Measurements from ENCODE around the gene NEDD4. TPM values are rescaled to one million over a fixed set of nuclear protein-coding genes. Genes with fewer than 3 reads are reported as not detected.

Gene NEDD4
- total and polyA plus RNA-seq, 2 of the 4 experiments (the other 2 are of a cell fraction), result 27.4 to 80.7 TPM

DNA sequence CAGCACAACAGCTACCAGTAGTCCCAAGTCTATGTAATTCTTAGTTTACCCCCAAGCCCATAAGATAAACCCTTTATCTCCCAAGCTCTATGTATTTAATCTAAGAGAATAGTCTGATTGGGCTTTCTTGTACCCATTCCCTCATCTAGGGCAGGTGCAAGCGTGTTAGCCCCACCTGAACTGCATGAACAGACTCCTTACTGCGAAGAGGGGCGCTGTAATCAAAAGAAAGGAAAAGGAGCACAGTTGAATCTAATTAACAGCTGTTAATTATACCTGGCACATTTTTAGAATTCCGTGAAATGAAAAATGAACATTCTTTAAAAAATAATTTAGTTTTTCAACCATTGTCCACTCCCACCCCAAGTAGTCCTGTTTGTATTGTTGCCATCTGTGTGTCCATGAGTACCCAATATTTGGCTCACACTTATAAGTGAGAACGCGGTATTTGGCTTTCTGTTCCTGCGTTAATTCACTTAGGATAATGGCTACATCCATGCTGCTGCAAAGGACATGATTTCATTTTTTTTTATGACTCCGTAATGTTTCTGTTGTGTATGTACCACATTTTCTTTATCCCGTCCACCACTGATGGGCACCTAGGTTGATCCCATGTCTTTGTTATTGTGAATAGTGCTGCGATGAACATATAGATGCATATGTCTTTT, 26.5 kb upstream of the NEDD4 start:
- CTCF ChIA-PET, result no interaction called here
- in situ Hi-C loops (cut with MboI; ENCODE audit: low sequenced_read_pairs), result no loop called here

More for the DNA sequence above, 26.5 kb upstream of the NEDD4 start:
- Histone ChIP-seq H4K5ac (ENCODE audit: low read depth, low read length) (no peak overlapping the region), H3K4me2 (ENCODE audit: low read depth, low read length) (no peak overlapping the region), H3K23ac (ENCODE audit: low read depth, low read length) (no peak overlapping the region), H3K4ac (ENCODE audit: low read depth, low read length) (no peak overlapping the region), H3K9me1 (ENCODE audit: insufficient read depth, low read length) (no peaks in the 10 kb centered on the region), H2BK5ac (ENCODE audit: low read depth, low read length, poor library complexity, severe bottlenecking) (no peak overlapping the region), H2AK5ac (ENCODE audit: low read depth, low read length) (no peak overlapping the region), H3K56ac (ENCODE audit: extremely low read depth, insufficient read depth, low read length) (no peak overlapping the region), H4K8ac (ENCODE audit: low read depth in 2 of 2, low read length in 2 of 2) (no peak overlapping the region), H3K14ac (replicated peaks; ENCODE audit: low read depth, low read length) (no peak overlapping the region), H3K4me1 (ENCODE audit: control insufficient read depth, insufficient read depth, low read length) (no peaks in the 10 kb centered on the region), H4K20me1 (ENCODE audit: insufficient read depth, low read length) (no peaks in the 10 kb centered on the region), H3K27ac (ENCODE audit: insufficient read depth, low read length) (no peak overlapping the region), H2BK120ac (ENCODE audit: low read depth, low read length) (no peak overlapping the region), H3K18ac (ENCODE audit: low read depth, low read length) (no peak overlapping the region), H3K27me3 (ENCODE audit: control insufficient read depth, insufficient read depth, low read length) (no peaks in the 10 kb centered on the region; the same call in none of the 2 replicates), H3K79me1 (ENCODE audit: low read depth in 1 of 2, low read length in 2 of 2) (no peaks in the 10 kb centered on the region), H3K9me3 (ENCODE audit: control insufficient read depth, insufficient read depth, low read length) (no peaks in the 10 kb centered on the region), H3K9ac (ENCODE audit: low read depth, low read length) (no peak overlapping the region), H2AK9ac (replicated peaks; ENCODE audit: low read depth, low read length, poor library complexity) (no peak overlapping the region), H2AFZ (replicated peaks; ENCODE audit: low read length, poor library complexity) (no peak overlapping the region), H3K4me3 (ENCODE audit: insufficient read depth, low read depth, low read length) (no peak overlapping the region), H3K36me3 (ENCODE audit: control insufficient read depth, insufficient read depth, low read length) (no peaks in the 10 kb centered on the region), H4K91ac (ENCODE audit: insufficient read depth, low read depth, low read length) (no peak overlapping the region), H2BK15ac (ENCODE audit: low read depth, low read length) (no peak overlapping the region), H2BK20ac (ENCODE audit: low read depth, low read length) (no peak overlapping the region)
- DNase-seq, result no peak
- POLR2A ChIA-PET (ENCODE audit: unreplicated experiment), result no interaction called here
- 100% methylated on average over 1 of the region's 10 CpGs; no CpG with 5 or more reads in 1 of the 2 experiments for WGBS, 2 experiments (ENCODE audit: extremely low coverage in 2 of 2, insufficient read length in 1 of 2)
- no peak for TF ChIP-seq RFX5 (IDR thresholded peaks at IDR 0.05; ENCODE audit: low read depth, low read length)
- BruUV-seq (replicated peaks), result no TSS peak
- no peak for ATAC-seq (ENCODE audit: low read depth)
- dilution Hi-C loops (cut with HindIII; ENCODE audit: low sequenced_read_pairs, unreplicated experiment) (no loop called here), intact Hi-C loops (cut with micrococcal nuclease) (no loop called here)

Measured in IMR-90 (cell line).